Karpas-422 (cell line): ENCODE data around the gene CABLES2. TPM values are rescaled to one million over a fixed set of nuclear protein-coding genes. Genes with fewer than 3 reads are reported as not detected.
"Not testable (repeated sequence)": the region's sequence is repeated elsewhere in the genome, so short reads cannot be mapped to it uniquely, and the experiment has no call there.

ENCODE experiments used
- DNase-seq: peaks from one replicate; pipeline ENCODE4 v3.0.0-alpha.2; 2015
- H2AFZ ChIP-seq: fragments of 200-600 bp; sonication (generic); 2 replicates; pipeline ENCODE4 v1.6.1; 2014; ENCODE audit warnings: antibody characterized with exemption, low read length, mixed read lengths
- H3K27ac ChIP-seq: fragments of 200-600 bp; sonication (generic); 2 replicates; pipeline ENCODE4 v1.5.1; 2014; ENCODE audit warnings: mild to moderate bottlenecking, low read length, moderate library complexity
- H3K27me3 ChIP-seq: fragments of 200-600 bp; sonication (generic); 2 replicates; pipeline ENCODE4 v1.6.1; 2014; ENCODE audit warnings: low read length, mixed read lengths
- H3K36me3 ChIP-seq: fragments of 200-600 bp; sonication (generic); 2 replicates; pipeline ENCODE4 v1.6.1; 2014; ENCODE audit warnings: low read length, mixed read lengths; ENCODE audit not compliant: insufficient read depth
- H3K4me1 ChIP-seq: fragments of 200-600 bp; sonication (generic); 2 replicates; pipeline ENCODE4 v1.6.1; 2014; ENCODE audit warnings: mild to moderate bottlenecking, low read length, mixed read lengths
- H3K4me2 ChIP-seq: fragments of 200-600 bp; sonication (generic); 2 replicates; pipeline ENCODE4 v1.6.1; 2014; ENCODE audit warnings: low read length, low read depth, mild to moderate bottlenecking; ENCODE audit not compliant: poor library complexity, severe bottlenecking
- H3K4me3 ChIP-seq: fragments of 200-600 bp; sonication (generic); 2 replicates; pipeline ENCODE4 v1.5.1; 2014; ENCODE audit warnings: mild to moderate bottlenecking, antibody characterized with exemption, low read length, mixed read lengths
- H3K79me2 ChIP-seq: fragments of 200-600 bp; sonication (generic); 2 replicates; pipeline ENCODE4 v1.6.1; 2014; ENCODE audit warnings: mild to moderate bottlenecking, low read length, mixed read lengths
- H3K9ac ChIP-seq: fragments of 200-600 bp; sonication (generic); 2 replicates; pipeline ENCODE4 v1.6.0; 2014; ENCODE audit warnings: low read length
- H3K9me2 ChIP-seq: fragments of 200-600 bp; sonication (generic), shearing (Covaris generic); replicated peaks from 2 replicates; pipeline ENCODE4 v1.6.0; 2014; ENCODE audit warnings: mild to moderate bottlenecking, low read length, moderate library complexity; ENCODE audit not compliant: insufficient read depth
- H3K9me3 ChIP-seq: fragments of 300-700, 200-600 bp; sonication (generic); 2 replicates; pipeline ENCODE4 v1.6.1; 2014; ENCODE audit warnings: low read length, mixed read lengths
- H4K20me1 ChIP-seq: fragments of 200-600 bp; sonication (generic); 2 replicates; pipeline ENCODE4 v1.6.1; 2014; ENCODE audit warnings: mild to moderate bottlenecking, antibody characterized with exemption, low read length, low read depth; ENCODE audit not compliant: insufficient read depth
- total RNA-seq: library from RNA; depleted of rRNA; stranded (reverse); fragments of >200 nt; shearing (Covaris generic); gene quantifications from 2 replicates; pipeline ENCODE4 v1.2.3, GENCODE V29; 2014; ENCODE audit warnings: low replicate concordance

CABLES2 gene
- total RNA-seq, 1 experiment from 2014 or later = 7.6 TPM

DNA sequence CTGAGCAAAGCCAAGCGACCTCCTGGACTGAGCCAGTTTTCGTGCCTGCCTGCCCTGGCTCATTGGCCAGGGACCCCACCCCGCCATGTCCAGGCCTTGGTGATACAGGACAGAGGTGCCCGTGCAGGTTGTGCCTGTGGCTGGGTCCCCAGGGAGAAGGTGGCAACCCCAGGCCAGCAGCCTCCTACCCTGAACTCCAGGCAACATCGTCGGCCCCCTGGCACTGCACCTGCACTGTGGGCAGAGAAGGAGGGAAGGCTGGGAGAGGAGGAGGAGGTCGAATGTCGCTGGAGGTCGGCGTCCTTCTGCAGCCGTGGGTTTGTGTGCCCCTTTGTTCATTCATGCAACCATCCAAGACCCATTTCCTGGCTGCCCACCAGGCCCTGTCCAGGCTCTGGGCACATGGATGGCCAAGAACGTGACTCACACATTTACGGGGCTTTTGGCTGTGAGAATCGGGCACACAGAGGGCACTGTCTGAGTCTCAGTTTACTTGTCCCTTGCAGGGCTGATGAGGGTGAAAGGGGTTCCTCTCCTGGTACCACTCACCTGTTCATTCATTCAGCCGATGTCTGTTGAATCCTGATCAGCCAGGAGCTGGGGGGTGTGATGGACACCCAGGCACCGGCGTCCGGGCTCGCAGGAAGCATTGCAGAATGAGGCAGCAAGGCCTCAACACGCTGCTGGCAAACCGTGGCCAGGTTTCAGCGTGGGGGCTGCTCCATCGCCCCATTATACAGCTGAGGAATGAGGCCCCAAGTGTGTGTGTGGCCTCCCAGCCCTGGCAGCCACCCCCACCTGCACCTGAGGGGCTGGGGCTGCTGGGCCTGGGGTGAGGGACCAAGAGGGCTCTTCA is 22.6 kb upstream of the CABLES2 start:
- no peaks in the 10 kb centered on the region for H3K36me3 ChIP-seq
- no peaks in the 10 kb centered on the region for H3K79me2 ChIP-seq
- H3K27ac ChIP-seq = no peak overlapping the region
- no peaks in the 10 kb centered on the region for H4K20me1 ChIP-seq
- no peak for DNase-seq
- no peak overlapping the region for H3K4me3 ChIP-seq
- H3K4me2 ChIP-seq = no peak overlapping the region
- no peaks in the 10 kb centered on the region for H3K27me3 ChIP-seq
- H3K9ac ChIP-seq = no peak overlapping the region
- H2AFZ ChIP-seq = no peak overlapping the region
- H3K9me2 ChIP-seq = no peaks in the 10 kb centered on the region
- no peaks in the 10 kb centered on the region for H3K9me3 ChIP-seq
- H3K4me1 ChIP-seq = no peaks in the 10 kb centered on the region

DNA sequence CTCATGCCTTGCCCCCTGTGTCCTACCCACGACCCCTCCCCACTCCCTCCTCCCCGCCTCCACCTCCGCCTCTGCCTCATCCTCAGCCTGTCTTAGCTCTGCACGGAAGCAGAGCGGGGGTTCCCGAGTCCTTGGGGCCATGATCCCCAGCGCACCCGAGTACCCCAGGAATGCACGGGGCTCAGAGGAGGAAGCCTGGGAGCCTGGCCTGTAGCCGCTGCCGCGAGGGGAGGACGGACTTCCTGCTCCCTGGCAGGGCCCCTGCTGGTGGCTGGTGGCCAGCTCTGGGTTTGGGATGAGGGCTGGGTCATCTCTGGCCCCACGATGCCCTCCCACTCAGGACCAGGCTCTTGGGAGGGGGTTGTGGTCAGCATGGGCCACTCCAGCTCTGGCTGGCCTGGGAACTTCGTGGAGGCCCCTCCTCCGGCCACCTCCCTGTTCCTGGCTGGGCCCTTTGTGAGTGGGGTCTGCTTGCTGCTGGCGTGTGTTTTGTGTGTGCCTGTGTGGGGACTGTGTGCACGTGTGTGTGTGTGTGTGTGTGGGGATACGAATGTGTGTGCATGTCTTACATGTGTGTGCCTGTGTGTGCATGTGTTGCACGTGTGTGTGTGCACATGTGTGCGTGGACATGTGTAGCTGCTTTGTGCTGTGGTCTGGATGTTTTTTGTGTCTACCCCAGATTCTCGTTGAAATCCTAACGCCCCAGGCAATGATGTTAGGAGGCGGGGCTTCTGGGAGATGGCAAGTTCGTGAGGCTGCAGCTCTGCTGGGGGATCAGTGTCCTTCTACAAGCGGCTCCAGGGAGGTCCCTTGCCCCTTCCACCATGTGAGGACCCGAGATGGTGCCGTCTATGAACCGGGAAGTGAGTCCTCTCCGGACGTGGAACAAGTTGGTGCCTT is 21.6 kb upstream of the CABLES2 start:
- no peak for DNase-seq
- no peak overlapping the region for H3K4me2 ChIP-seq
- no peak overlapping the region for H3K27ac ChIP-seq
- H3K9ac ChIP-seq = no peak overlapping the region
- no peaks in the 10 kb centered on the region for H4K20me1 ChIP-seq
- H2AFZ ChIP-seq = no peak overlapping the region
- no peak overlapping the region for H3K4me3 ChIP-seq
- no peaks in the 10 kb centered on the region for H3K27me3 ChIP-seq
- no peaks in the 10 kb centered on the region for H3K4me1 ChIP-seq
- H3K9me3 ChIP-seq = no peaks in the 10 kb centered on the region
- H3K36me3 ChIP-seq = no peaks in the 10 kb centered on the region
- no peaks in the 10 kb centered on the region for H3K79me2 ChIP-seq
- H3K9me2 ChIP-seq = no peaks in the 10 kb centered on the region

DNA sequence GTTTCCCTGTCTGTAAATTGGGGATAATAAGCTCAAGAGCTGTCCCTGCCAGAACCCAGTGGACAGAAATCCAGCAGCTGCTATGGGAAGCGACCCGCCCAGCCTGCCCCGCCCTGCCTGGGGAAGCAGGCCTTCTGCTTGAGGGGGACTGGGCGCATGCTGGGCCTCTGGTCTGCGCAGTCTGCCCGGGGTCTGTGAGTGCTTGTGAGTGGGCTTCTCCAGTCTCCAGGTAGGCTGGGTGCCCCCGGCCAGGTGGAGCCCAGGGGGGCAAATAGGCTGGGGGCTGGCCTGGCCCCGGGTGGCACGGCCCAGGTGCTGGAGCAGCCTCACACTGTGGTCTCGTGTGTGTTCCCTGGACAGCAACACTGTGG is 20.9 kb upstream of the CABLES2 start:
- DNase-seq = no peak
- Histone ChIP-seq H3K36me3 (no peaks in the 10 kb centered on the region), H3K27ac (no peak overlapping the region), H3K4me3 (no peak overlapping the region), H4K20me1 (no peaks in the 10 kb centered on the region), H3K9me2 (no peaks in the 10 kb centered on the region), H3K9ac (no peak overlapping the region), H3K4me2 (no peak overlapping the region), H3K27me3 (no peaks in the 10 kb centered on the region), H3K4me1 (no peaks in the 10 kb centered on the region), H3K9me3 (no peaks in the 10 kb centered on the region), H3K79me2 (no peaks in the 10 kb centered on the region), H2AFZ (no peak overlapping the region)

DNA sequence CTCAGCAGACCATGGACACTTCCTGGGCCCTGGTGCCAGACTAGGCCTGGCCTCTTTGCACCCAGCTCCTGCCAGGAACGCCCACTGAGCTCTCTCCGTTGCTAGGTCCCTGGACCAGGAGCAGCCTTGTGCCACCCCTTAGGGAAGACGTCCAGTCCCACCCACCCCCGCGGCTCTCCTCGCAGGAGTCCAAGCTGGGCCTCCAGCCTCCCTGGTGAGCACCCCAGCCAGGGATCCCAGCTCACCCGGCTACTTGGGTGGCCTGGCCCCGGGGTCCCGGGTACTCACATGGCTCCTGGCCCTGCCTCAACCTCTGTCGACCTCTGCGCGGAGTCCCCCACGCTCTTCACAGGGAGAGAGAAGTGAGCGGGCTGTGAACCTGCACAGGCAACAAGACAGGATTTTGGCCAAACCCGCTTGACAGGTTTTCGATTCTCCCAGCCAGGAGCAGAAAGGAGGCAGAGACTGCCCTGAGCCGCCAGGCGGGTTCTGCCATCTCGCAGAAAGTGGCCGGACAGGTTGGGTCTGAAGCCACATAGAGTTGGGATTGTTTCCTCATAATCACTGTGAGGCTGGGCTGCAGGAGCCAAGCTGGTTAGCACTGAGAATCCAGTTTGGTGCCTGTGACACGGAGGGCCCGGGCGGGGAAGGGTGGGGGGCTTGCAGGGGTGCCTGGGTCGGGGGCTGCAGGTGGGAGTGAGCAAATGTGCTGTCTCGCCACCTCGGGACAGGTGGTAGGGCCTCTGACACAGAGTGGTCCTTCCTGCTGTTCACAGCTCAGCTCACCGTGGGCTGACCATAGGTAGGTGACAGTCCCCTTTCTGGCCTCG is 20.3 kb upstream of the CABLES2 start, which contains the start of gene RBBP8NL:
RBBP8NL (minus strand) TSS at position 368 of the 830 bp plus-strand sequence. CDS start 7,892 bp downstream, outside the sequence.
- no peak within 1 kb of the TSS for H3K9ac ChIP-seq
- H3K4me2 ChIP-seq = no peak within 1 kb of the TSS

DNA sequence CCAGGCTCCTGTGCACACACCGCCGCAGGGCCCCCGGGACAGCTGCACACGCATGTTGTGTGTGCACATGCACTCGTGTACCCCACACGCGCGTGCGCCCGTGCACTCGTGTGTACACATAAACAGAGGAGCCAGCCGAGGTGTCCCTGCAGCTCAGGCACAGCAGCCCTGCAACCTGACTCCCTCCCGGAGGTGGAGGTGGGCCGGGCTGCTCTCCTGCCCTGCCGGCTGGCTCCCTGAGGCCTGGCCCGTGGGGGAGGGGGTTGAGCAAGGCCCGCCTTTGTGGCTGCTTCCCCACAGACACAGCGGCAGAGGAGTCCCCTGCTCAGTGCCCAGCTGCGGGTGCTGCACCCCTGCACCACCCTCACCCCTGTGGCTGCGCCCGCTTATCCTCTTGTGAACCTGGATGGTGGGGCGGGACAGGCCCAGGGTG is 19.6 kb upstream of the CABLES2 start:
- Histone ChIP-seq H3K4me2 (no peak overlapping the region), H3K4me1 (no peaks in the 10 kb centered on the region), H3K9me3 (no peaks in the 10 kb centered on the region), H3K36me3 (no peaks in the 10 kb centered on the region), H4K20me1 (no peaks in the 10 kb centered on the region), H3K27ac (no peak overlapping the region), H3K4me3 (no peak overlapping the region), H3K79me2 (no peaks in the 10 kb centered on the region), H3K9ac (no peak overlapping the region), H3K27me3 (no peaks in the 10 kb centered on the region), H2AFZ (no peak overlapping the region), H3K9me2 (no peaks in the 10 kb centered on the region)
- DNase-seq = no peak

More for the DNA sequence above, 20.3 kb upstream of the CABLES2 start, which contains the start of gene RBBP8NL:
- DNase-seq = no peak
- Histone ChIP-seq H3K36me3 (no peaks in the 10 kb centered on the region), H3K27ac (no peak within 1 kb of the TSS), H3K9me3 (no peaks in the 10 kb centered on the region), H3K27me3 (no peaks in the 10 kb centered on the region), H3K4me1 (no peaks in the 10 kb centered on the region), H4K20me1 (no peaks in the 10 kb centered on the region), H3K79me2 (no peaks in the 10 kb centered on the region), H2AFZ (no peak within 1 kb of the TSS), H3K9me2 (no peaks in the 10 kb centered on the region), H3K4me3 (no peak within 1 kb of the TSS)

DNA sequence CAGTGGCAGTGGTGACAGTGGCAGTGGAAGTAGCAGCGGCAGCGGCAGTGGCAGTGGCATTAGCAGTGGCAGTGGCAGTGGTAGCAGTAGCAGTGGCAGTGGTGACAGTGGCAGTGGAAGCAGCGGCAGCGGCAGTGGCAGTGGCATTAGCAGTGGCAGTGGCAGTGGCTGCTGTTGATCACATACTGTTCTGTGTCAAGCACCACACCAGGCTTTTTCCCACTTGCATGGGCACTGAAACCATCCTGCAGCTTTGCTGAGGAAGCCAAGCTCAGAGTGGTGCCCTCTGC is 18.9 kb upstream of the CABLES2 start:
- H2AFZ ChIP-seq, H3K27ac ChIP-seq, H3K9me3 ChIP-seq, H3K36me3 ChIP-seq, DNase-seq, H3K4me1 ChIP-seq, H3K4me2 ChIP-seq, H3K79me2 ChIP-seq, H3K4me3 ChIP-seq, H3K9me2 ChIP-seq, H3K27me3 ChIP-seq, H4K20me1 ChIP-seq, H3K9ac ChIP-seq: not testable (repeated sequence)

DNA sequence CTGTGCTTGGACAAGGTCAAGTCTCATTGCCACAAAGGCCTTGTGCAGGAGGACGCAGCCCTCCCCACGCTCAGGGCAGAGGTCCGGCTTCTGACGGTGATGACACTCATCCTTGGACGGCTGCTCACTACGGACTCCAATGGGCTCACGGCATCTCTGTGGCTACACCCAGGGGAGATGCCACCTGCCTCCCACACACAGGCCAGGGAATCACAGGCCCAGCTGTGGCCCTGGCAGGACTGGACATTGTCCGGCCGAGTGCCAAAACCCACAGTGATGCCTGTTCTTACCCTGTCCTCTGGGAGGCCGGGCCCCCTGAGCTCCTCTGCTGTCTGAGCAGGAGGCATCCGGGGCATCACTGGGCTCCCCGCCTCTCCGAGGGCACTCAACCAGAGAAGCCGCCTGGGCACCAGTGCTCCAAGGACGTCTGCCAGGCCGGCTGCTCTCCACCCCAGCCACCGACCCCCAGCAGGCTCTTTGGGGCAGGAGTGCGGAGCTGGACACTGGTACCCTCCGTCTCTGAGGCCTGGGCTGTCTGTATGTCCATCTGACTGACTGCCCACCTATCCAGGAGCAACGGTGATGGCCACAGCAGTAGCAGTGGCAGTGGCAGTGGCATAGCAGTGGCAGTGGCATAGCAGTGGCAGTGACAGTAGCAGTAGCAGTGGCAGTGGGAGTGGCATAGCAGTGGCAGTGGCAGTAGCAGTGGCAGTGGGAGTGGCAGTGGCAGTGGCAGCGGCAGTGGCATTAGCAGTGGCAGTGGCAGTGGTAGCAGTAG is 18.4 kb upstream of the CABLES2 start:
- H4K20me1 ChIP-seq = no peaks in the 10 kb centered on the region
- H3K4me1 ChIP-seq = no peaks in the 10 kb centered on the region
- H3K36me3 ChIP-seq = no peaks in the 10 kb centered on the region
- no peak overlapping the region for H3K27ac ChIP-seq
- no peak overlapping the region for H2AFZ ChIP-seq
- no peak overlapping the region for H3K4me3 ChIP-seq
- H3K9me3 ChIP-seq = no peaks in the 10 kb centered on the region
- H3K4me2 ChIP-seq = no peak overlapping the region
- no peaks in the 10 kb centered on the region for H3K27me3 ChIP-seq
- no peaks in the 10 kb centered on the region for H3K79me2 ChIP-seq
- DNase-seq = no peak
- no peak overlapping the region for H3K9ac ChIP-seq
- H3K9me2 ChIP-seq = no peaks in the 10 kb centered on the region
